Left hindlimb (tissue), 1 donor: ENCODE data around the gene UCHL5.
"Not testable (repeated sequence)": the region's sequence is repeated elsewhere in the genome, so short reads cannot be mapped to it uniquely, and the experiment has no call there.

Experiments used
- DNase-seq: peaks from one replicate; pipeline ENCODE4 v3.0.0-alpha.2; 2018

Gene UCHL5

DNA sequence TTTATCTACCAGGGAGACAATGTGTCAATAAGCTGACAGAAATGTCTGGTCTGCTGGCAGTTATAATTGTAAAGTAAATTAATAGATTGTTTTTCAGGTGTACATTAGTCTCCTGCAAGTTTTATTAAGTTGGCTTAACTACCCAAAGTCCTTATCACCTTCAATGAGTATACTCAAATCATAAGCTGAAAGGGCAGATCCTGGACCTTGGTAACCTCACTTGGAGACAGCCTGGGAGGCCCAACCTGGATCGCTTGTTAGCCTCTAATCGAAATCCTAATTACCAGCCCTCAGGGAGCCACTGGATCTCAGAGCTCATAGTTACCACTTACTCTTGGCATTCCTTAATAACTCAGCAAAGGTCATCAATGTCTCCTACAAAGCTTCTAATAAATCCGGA is 49.7 kb downstream of the UCHL5 start:
- DNase-seq = no peak

DNA sequence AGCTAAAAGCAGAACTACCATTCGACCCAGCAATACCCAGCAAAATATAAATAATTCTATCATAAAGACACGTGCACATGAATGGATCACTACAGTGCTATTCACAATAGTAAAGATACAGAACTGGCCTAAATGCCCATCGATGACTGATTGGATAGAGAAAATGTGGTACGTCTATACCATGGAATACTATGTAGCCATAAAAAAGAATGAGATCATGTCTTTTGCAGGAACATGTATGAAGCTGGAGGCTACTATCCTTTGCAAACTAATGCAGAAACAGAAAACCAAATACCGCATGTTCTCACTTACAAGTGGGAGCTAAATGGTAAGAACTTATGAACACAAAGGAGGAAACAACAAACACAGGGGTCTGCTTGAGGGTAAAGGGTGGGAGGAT is 53.4 kb downstream of the UCHL5 start:
- DNase-seq = no peak

DNA sequence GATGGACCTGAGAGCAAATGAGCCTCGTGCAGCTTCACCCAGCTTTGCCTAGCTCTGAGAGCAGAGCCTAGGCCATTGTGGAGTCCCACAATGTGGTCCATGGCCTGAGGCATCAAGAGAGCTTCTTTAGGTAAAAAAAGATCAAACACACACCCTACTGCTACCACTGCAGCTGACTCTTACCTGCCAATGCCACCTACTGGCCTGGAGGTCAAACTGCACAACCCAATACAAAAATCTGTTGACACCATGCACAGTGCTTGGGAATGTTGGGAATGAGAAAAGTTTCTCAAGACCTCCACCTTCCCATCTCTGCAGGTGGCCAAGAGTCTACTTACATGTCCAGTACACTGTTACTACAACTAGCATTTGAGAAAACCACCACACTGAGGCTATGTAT is 60.6 kb downstream of the UCHL5 start:
- DNase-seq = no peak

DNA sequence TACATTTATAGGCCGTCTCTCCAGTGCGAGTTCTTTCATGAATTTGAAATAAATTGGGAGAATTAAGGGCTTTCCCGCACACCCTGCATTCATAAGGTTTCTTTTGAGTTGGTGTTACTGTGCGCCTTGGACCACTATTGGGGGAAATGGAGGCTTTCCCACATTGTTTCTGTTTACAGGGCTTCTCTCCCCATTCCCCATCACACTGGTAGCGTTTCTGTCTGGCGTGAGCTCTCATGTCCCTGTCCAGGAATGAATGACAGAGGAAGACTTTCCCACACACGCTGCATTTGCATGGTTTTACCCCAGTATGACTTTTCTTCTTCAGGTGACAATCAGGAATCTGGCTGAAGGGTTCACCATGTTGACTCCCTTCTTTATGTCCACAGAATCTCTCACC is 65.0 kb downstream of the UCHL5 start:
- no peak for DNase-seq

DNA sequence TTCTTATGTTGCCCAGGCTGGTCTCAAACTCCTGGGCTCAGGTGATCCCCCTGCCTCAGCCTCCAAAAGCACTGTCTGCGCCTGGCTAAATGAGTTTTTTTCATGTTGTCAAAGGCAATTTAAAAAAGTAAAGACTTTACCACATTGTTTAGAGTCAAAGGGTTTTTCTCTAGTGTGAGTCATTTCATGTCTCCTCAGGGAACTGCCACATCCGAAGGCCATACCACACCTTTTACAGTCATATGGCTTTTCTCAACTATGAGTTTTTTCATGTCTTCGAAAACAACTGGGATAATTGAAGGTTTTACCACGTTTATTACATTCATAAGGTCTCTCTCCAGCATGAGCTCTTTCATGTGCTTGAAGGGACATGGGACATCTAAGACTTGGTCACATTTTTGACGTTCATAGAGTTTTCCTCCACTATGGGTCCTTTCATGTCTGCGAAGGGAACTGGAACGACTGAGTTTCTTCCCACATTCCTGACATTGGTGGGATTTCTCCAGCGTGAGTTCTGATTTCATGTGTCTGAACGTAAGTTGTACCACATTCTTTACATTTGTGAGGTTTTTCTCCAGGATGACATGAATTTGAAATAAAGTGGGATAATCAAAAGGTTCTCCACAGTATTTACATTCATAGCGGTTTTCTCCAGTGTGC is 65.6 kb downstream of the UCHL5 start:
- DNase-seq = no peak

DNA sequence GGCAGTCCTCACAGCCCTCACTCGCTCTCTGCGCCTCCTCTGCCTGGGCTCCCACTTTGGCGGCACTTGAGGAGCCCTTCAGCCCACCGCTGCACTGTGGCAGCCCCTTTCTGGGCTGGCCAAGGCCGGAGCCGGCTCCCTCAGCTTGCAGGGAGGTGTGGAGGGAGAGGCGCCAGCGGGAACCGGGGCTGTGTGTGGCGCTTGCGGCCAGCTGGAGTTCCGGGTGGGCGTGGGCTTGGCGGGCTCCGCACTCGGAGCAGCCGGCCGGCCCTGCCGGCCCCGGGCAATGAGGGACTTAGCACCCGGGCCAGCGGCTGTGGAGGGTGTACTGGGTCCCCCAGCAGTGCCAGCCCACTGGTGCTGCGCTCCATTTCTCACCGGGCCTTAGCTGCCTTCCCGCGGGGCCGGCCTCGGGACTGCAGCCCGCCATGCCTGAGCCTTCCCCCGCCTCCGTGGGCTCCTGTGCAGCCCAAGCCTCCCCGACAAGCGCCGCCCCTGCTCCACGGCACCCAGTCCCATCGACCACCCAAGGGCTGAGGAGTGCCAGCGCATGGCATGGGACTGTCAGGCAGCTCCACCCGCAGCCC is 72.3 kb downstream of the UCHL5 start:
- DNase-seq = not testable (repeated sequence)

DNA sequence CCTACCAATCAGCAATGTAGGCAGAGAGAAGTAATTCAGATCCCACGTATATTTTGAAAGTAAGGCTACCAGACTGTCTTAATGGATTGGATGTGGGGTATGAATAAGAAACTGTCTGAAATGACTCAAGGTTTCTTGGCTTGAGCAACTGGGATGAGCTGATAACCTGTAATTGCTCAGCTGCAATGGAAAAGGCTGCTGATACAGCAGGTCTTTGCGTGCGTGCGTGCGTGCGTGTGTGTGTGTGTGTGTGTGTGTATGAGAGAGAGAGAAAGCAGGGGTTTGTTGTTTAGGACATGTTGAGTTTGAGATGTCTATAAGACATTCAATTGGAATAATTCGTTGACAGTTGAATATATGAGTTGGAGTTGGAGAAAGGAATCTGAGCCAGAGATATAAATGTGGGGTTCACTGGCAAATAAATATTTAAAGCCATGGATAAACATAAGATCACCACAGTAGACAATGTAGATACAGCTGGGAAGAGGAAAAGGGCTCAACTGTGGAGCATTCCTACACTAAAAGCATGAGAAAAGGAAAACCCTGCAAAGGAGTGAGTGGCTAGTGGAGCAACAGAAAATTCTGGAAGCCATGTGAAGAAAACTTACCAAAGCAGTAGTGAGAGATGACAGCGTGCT is 72.9 kb downstream of the UCHL5 start:
- no peak for DNase-seq

DNA sequence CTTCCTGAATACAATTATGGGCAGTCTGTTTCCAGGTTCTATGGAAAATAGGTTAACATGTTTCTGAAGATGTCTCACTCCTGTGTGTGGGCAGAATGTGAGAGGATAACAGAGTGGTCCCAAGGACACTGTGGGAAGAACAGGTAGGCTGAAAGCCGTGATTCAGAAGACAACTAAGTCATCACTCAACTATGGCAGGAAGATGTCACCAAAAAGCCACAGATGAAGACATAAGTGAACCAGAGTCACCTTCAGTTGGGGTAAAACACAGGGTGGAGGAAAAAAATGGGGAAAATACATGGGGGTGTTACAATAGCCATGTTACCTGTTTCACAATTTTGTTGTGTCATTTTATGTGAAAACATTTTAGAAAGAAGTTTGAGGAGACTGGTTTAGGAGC is 75.1 kb downstream of the UCHL5 start:
- DNase-seq = no peak

DNA sequence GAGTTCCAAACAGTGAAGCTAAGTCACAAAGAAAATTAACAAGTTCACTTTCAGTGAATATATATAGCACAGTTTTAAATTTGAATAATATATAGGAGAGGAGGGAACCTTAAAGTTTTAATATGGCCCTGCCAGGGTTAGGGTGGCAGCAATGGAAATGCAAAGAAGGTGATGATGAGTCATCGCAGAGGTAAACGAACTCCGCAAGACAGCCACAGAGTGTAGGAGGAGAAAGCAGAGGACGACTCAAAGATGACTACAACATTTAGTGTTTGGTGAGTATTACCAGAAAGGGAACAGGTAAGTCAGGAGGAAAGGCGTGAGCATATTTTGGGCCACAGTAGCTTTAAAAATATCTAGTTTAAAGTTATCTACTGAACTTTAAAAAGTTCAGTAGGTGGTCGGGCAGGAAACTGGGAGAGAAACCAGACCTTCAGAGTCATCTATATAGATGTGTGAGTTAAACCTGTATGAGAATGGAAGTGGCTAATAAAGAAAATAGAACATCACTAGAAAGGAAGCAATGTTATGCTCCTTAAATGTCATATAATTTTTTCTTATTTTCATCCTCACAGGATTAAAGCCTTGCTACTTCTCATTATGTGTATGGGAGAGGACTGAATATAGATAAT is 75.7 kb downstream of the UCHL5 start:
- no peak for DNase-seq

DNA sequence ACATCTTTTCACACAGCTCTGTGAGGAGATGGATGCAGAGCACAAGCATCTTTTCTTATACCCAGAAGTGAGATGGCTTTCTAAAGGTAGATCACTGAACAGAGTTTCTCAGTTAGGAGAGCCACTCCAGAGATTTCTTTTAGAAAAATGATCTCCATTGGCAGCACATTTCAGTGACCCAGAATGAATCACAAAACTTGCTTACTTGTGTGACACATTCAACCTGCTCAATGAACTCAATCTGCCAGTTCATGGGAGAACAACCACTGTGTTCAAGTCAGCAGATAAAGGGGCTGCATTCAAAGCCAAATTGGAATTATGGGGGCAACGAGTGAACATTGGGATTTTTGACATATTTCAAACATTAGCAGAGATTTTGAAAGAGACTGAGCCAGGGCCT is 78.3 kb downstream of the UCHL5 start:
- no peak for DNase-seq

DNA sequence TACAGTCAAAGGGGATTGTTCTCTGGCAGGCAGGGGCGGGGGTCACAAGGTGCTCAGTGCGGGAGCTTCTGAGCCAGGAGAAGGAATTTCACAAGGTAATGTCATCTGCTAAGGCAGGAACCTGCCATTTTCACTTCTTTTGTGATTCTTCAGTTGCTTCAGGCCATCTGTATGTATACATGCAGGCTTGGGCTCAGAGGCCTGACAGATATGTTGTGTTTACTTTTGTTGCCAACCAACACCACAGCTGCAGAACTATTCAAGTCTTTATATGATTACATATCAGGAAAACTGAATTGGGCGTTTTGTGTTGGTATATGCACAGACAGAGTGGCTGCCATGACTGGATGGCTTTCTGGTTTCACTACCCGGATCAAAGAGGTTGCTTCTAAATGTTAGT is 78.8 kb downstream of the UCHL5 start:
- DNase-seq = not testable (repeated sequence)

DNA sequence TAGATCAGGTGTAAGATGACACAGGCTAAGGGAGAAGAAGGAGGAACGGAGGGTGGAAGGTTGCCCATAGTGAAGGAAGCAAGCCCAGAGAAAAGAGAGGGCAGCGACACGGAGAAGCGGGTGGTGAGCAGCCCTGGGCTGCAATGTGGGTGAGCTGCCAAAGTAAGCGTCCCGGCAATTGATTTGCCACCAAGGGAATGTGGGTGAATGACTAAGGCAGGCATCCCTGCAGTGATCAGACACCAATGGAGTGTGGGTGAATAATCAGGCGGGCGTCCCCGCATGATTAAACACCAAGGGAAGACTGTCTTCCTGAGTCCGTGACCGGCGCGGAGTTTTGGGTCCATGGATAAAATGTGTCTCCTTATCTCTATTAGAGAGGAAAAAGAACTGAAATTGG is 79.6 kb downstream of the UCHL5 start:
- DNase-seq = no peak

DNA sequence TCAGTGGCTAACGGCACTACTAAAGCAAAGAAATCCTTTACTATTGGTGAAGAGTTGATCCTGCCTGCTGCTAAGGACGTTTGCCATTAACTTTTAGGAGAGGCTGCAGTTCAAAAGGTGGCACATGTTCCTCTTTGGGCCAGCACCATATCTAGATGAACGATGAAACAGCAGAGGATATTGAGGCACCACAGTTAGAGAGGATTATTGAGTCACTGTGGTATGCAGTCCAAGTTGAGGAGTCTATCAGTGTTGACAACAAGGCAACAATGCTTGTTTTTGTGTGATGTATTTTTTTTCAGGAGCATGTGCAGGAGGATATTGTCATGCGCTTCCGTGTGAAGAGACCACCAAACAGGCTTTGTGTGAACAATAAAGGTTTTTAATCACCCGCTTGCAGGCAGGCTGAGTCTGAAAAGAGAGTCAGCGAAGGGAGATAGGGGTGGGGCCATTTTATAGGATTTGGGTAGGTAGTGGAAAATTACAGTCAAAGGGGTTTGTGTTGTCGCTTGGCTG is 80.9 kb downstream of the UCHL5 start:
- no peak for DNase-seq

DNA sequence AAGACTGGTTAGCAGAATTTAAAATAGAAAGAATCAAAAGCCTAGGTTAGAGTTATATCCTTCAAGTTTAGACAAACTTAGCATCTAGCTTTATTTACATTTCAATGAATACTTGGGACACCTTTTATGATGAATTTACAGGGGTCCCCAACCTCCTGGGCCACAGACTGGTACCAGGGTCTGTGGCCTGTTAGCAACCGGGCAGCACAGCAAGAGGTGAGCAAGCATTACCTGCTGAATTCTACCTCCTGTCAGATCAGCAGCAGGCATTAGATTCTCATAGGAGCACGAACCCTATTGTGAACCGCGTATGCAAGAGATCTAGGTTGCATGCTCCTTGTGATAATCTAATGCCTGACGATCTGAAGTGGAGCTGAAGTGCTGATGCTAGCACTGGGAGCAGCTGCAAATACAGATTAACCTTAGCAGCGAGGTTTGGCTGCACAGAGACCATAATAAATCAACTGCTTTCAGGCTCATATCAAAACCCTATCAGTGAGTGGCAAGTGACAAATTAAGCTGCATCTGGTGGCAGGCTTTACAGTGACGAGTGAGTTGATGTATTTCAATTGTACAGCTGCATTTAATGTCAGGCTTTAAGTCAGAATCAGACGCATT is 82.0 kb downstream of the UCHL5 start:
- no peak for DNase-seq

DNA sequence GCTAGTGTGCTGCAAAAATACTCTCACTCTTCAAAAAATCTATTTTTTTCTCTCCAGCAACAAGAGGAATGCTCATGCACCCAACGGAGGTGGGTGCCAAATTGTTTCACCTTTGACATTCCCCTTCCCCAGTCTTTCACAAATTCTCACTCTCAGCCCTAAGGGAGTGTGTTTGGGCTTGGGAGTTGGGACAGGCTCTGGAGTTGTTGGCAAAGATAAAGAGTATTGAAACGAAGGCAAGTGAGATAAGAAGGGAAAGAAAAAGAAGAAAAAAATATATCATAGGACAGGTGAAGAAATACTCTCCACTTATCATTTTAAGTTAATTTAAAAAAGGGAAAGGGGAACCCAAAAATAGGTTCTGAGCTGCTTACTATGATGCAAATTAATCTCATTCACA is 82.6 kb downstream of the UCHL5 start:
- DNase-seq = no peak

DNA sequence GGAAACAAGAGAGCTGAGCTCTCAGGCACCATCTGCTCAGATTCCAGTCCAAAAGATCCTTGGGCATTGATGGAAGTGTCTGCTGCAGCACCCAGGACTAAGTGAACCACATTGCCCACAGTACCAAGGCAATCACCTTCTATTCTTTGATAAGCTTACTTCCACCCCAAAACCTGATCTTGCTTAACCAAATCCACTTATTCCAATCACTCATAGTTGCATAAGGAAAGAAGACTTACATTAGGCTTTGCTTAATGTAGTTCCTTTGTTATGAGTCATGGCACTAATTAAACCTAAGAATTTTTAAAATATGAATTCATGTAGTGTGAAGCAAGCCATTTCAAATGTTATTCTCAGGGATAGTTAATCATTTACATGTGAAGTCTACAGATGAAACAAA is 84.5 kb downstream of the UCHL5 start:
- DNase-seq = no peak

DNA sequence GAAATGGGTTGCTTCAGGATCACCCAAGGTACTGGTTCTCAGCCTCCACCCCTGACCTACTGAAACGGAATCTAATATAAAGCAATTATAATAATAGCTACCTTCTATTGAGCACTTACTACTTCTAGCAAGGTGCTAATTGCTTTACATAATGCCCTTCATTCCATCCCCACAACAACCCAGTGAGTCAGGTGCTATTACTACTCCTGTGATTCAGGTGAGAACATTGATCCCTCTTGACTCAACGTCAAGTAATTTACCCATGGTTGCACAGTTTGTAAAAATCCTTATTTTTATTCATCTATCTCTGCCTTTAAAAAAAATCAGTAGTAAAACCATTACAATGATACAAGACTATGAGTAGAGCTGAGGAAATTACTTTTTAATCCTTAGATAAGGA is 85.2 kb downstream of the UCHL5 start:
- no peak for DNase-seq

DNA sequence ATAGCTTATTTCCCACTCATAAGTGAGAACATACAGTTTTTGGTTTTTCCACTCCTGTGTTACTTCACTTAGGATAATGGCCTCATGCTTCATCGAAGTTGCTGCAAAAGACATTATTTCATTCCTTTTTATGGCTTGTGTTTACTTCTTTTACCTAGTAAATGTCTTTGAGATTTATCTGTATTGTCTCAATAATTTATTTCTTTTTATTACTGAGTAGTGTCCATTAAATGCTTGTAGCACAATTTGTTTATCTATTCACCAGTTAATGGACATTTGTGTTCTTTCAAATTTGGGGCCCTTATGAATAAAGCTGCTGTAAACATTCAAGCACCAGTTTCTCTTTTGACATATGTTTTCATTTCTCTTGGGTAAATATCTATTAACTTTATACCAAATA is 86.0 kb downstream of the UCHL5 start:
- DNase-seq = no peak

DNA sequence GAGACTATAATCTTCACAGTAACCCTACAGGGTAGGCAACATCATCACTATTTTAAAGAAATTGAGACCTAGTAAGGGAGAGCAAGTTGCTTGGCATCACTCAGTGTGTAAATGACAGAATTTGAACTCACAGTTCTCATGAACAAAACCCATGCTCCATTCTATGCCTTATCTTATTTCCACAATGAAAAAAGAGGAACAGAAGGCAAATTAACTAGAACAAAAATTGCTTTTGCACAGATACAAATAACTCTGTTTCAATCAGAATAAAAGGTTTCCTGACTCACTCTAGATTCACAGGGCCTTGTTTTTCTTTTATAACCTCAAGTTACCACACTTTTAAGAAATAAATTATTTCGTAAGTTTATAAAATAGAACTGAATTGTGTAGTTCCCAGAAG is 90.1 kb downstream of the UCHL5 start:
- DNase-seq = no peak

DNA sequence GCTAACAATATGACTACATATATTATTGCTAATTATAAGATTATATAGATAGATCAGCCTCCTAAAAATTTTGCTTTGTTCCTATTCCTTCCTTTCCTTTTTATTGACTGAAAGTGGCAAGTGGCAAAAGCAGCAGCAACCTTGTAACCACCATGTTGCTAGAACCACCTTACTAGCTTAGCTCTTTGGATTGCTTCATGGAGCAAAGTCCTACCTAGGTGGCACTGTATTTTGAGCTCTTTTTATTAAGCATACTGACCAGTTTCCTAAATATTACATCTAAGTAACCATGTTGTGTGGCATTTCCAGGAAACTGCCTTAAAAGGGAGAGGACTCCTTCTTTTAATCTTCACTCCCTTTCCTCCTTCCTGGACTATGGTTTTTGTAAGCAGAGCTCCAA is 90.8 kb downstream of the UCHL5 start:
- no peak for DNase-seq

DNA sequence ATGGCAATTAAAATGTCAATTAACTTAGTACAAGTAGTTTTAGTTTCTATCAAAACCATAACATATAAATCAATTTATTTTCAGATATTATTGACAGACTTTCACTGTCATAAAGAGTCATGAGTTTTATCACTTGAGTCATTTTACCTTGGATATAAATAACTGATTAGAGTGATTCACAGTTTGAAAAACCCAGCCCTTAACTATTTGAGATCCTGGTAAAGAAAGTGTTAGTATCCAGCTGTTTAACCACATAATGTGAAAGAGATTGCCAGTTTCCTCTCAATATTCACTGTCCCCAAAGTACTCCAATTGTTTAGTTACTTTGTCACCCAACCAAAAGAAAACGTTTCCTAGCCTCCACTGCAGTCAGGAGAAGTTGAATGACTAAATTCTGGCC is 91.3 kb downstream of the UCHL5 start:
- no peak for DNase-seq

DNA sequence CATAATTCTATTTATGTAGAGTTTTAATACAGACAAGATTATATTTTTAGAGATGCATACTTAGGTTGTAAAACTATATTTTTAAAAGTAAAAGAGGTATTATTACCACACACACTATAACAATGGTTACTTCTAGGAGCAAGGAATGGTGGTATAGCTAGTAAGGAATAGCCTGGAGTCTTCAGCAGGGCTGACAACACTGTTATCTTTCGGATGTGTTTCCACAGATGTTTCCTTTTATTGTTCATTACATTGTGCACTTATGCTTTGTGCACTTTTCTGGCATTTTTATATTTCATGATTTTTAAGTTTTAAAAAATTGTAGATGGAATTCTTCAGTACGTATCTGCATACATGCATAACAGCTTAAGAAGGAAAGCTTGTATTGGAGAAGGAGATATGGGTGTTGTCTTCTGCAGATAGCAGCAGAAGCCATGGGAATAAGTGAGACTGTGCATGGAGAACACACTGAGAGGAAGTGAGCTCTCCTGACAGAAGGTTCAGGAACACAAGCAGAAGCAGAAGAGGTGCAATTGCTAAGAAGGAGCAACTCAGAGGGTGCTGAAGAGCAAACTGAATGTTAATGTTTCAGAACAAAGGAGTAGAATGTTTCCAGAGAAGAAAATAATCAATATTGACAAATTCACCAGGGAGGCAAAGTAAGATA is 91.8 kb downstream of the UCHL5 start:
- DNase-seq = no peak

DNA sequence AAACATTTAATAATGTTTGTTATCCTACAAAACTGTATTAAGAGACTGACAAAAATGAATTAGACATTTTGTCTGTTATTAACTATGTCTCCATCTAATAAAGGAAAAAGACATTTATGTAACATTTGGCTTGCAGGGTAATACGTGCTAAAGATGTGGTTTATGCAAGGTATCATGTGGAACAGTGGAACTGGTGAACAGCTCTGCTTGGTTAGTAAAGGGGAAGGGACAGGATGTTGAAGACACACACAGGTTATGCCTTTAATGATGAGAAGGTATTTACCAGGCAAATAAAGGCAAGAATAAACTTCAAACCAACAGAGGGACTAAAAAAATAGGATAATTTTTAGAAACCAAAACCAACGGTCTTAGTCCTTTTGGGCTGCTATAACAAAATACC is 93.1 kb downstream of the UCHL5 start:
- no peak for DNase-seq
